AG09309 (cell line): ENCODE data around the gene USP37.

Experiments
- DNase-seq: peaks from one replicate; pipeline ENCODE4 v3.0.0-alpha.2; 2010; ENCODE audit warnings: low read depth
- H3K4me3 ChIP-seq: 2 replicates; pipeline ENCODE4 v1.5.1; 2011; ENCODE audit warnings: mild to moderate bottlenecking, low read depth, low read length, moderate library complexity; ENCODE audit not compliant: control insufficient read depth
- CTCF ChIP-seq: IDR thresholded peaks from 2 replicates; pipeline ENCODE4 v1.5.1; 2011; ENCODE audit warnings: mild to moderate bottlenecking, low read depth, low read length, inconsistent platforms; ENCODE audit not compliant: insufficient read depth, control insufficient read depth; ENCODE audit errors: missing control alignments

Gene USP37

GRCh38 chr2:218482651-218483050 lies 85.5 kb downstream of the USP37 start:
- no peak for DNase-seq
- no peak overlapping the region for H3K4me3 ChIP-seq
- TF ChIP-seq CTCF, result no peak

- no peak for TF ChIP-seq CTCF
- DNase-seq, result no peak
- no peak overlapping the region for H3K4me3 ChIP-seq
Observed at GRCh38 chr2:218479595-218479994, 88.6 kb downstream of the USP37 start.

- H3K4me3 ChIP-seq, result no peak overlapping the region
- no peak for TF ChIP-seq CTCF
- DNase-seq, result no peak
Observed at GRCh38 chr2:218478544-218478943, 89.6 kb downstream of the USP37 start.

GRCh38 chr2:218477247-218477646 lies 90.9 kb downstream of the USP37 start:
- no peak overlapping the region for H3K4me3 ChIP-seq
- TF ChIP-seq CTCF, result no peak
- DNase-seq, result no peak

GRCh38 chr2:218476676-218477075 lies 91.5 kb downstream of the USP37 start:
- DNase-seq, result no peak
- H3K4me3 ChIP-seq, result no peak overlapping the region

GRCh38 chr2:218474527-218474926 lies 93.6 kb downstream of the USP37 start:
- H3K4me3 ChIP-seq, result no peak overlapping the region
- no peak for DNase-seq
- TF ChIP-seq CTCF, result no peak

More at GRCh38 chr2:218476676-218477075, 91.5 kb downstream of the USP37 start:
- TF ChIP-seq CTCF, result no peak

- no peak for TF ChIP-seq CTCF
- DNase-seq, result no peak
- no peak overlapping the region for H3K4me3 ChIP-seq
Observed at GRCh38 chr2:218472988-218473387, 95.2 kb downstream of the USP37 start.
